Mesenchymal stem cell (in vitro differentiated cells and primary cell): ENCODE measurements around the gene CCDC38.
A peak's percentile ranks its signal among the peaks of the same experiment; 100 is the strongest.

Experiments used
- DNase-seq: peaks from one replicate; pipeline ENCODE4 v3.0.0-alpha.2; 2013
- H2AFZ ChIP-seq: one replicate; pipeline ENCODE4 v1.6.1; 2013; ENCODE audit warnings: low read depth, mild to moderate bottlenecking, control low read depth, inconsistent platforms, low read length, moderate library complexity
- H2AK5ac ChIP-seq: 2 replicates; pipeline ENCODE4 v1.6.1; 2013; ENCODE audit warnings: low read length, moderate library complexity, mild to moderate bottlenecking, inconsistent platforms; ENCODE audit not compliant: severe bottlenecking
- H2BK120ac ChIP-seq: one replicate; pipeline ENCODE4 v1.6.1; 2013; ENCODE audit warnings: low read depth, mild to moderate bottlenecking, inconsistent platforms, low read length, moderate library complexity
- H2BK12ac ChIP-seq, 2 experiments: one replicate each; pipeline ENCODE4 v1.6.1; 2013; ENCODE audit warnings: inconsistent platforms in 2 of 2, low read length in 2 of 2, mild to moderate bottlenecking in 2 of 2, moderate library complexity in 2 of 2, control low read depth in 1 of 2
- H2BK15ac ChIP-seq: one replicate; pipeline ENCODE4 v1.6.1; 2013; ENCODE audit warnings: mild to moderate bottlenecking, low read depth, inconsistent platforms; ENCODE audit not compliant: poor library complexity, severe bottlenecking
- H2BK5ac ChIP-seq: 2 replicates; pipeline ENCODE4 v1.6.1; 2013; ENCODE audit warnings: low read depth, mild to moderate bottlenecking, low read length, control low read depth, inconsistent platforms; ENCODE audit not compliant: poor library complexity, severe bottlenecking
- H3K14ac ChIP-seq, 2 experiments: one replicate each; pipeline ENCODE4 v1.6.1; 2013; ENCODE audit warnings: inconsistent platforms in 2 of 2, low read length in 2 of 2, control low read depth in 1 of 2, mild to moderate bottlenecking in 1 of 2, moderate library complexity in 1 of 2
- H3K18ac ChIP-seq, 2 experiments: one replicate each; pipeline ENCODE4 v1.6.1; 2013; ENCODE audit warnings: inconsistent platforms in 2 of 2, low read length in 2 of 2, control low read depth in 1 of 2, low read depth in 1 of 2, mild to moderate bottlenecking in 1 of 2
- H3K23ac ChIP-seq, 2 experiments: one replicate each; pipeline ENCODE4 v1.6.1; 2013; ENCODE audit warnings: inconsistent platforms in 2 of 2, low read length in 2 of 2, mild to moderate bottlenecking in 2 of 2, moderate library complexity in 2 of 2, control low read depth in 1 of 2
- H3K27ac ChIP-seq: 2 replicates; pipeline ENCODE4 v1.5.1; 2013; ENCODE audit warnings: mild to moderate bottlenecking, moderate library complexity, low read length, control low read depth, inconsistent platforms; ENCODE audit not compliant: poor library complexity, severe bottlenecking
- H3K27me3 ChIP-seq, 2 experiments: 2 replicates each; pipeline versions ENCODE4 v1.6.1 to v1.7.0; 2013; ENCODE audit warnings: low read length in 2 of 2, mild to moderate bottlenecking in 2 of 2, moderate library complexity in 2 of 2, control low read depth in 1 of 2, inconsistent platforms in 1 of 2; ENCODE audit not compliant: control insufficient read depth in 1 of 2, insufficient read depth in 1 of 2
- H3K36me3 ChIP-seq, 2 experiments: 2 replicates each; pipeline versions ENCODE4 v1.6.1 to v1.7.0; 2013; ENCODE audit warnings: low read length in 2 of 2, control low read depth in 1 of 2, inconsistent platforms in 1 of 2, low read depth in 1 of 2, mild to moderate bottlenecking in 1 of 2; ENCODE audit not compliant: insufficient read depth in 2 of 2, control insufficient read depth in 1 of 2
- H3K4ac ChIP-seq, 2 experiments: one replicate each; pipeline ENCODE4 v1.6.1; 2013; ENCODE audit warnings: inconsistent platforms in 2 of 2, low read length in 2 of 2, mild to moderate bottlenecking in 2 of 2, moderate library complexity in 2 of 2, control low read depth in 1 of 2, low read depth in 1 of 2
- H3K4me1 ChIP-seq: 2 replicates; pipeline ENCODE4 v1.6.1; 2013; ENCODE audit warnings: low read depth, low read length, control low read depth; ENCODE audit not compliant: control insufficient read depth, insufficient read depth
- H3K4me2 ChIP-seq: 2 replicates; pipeline ENCODE4 v1.6.1; 2013; ENCODE audit warnings: low read length, mild to moderate bottlenecking, inconsistent platforms; ENCODE audit not compliant: poor library complexity, severe bottlenecking
- H3K4me3 ChIP-seq, 2 experiments: 2 replicates each; pipeline versions ENCODE4 v1.5.1 to v1.7.0; 2013; ENCODE audit warnings: low read length in 2 of 2, mild to moderate bottlenecking in 2 of 2, control low read depth in 1 of 2, low read depth in 1 of 2; ENCODE audit not compliant: insufficient read depth in 1 of 2
- H3K79me1 ChIP-seq: replicated peaks from 2 replicates; pipeline ENCODE4 v1.6.1; 2013; ENCODE audit warnings: mild to moderate bottlenecking, control low read depth, low read length, inconsistent platforms; ENCODE audit not compliant: poor library complexity, severe bottlenecking
- H3K9ac ChIP-seq: 2 replicates; pipeline ENCODE4 v1.7.0; 2013; ENCODE audit warnings: mild to moderate bottlenecking, low read length, moderate library complexity
- H3K9me3 ChIP-seq: 2 replicates; pipeline ENCODE4 v1.7.0; 2013; ENCODE audit warnings: mild to moderate bottlenecking, low read length; ENCODE audit not compliant: control insufficient read depth
- H4K8ac ChIP-seq: one replicate; pipeline ENCODE4 v1.6.1; 2013; ENCODE audit warnings: inconsistent platforms, mild to moderate bottlenecking, low read length, moderate library complexity
- H4K91ac ChIP-seq: one replicate; pipeline ENCODE4 v1.6.1; 2013; ENCODE audit warnings: mild to moderate bottlenecking, low read length, inconsistent platforms
- WGBS: methylation state at CpG from one replicate; pipeline ENCODE4 v1.1.7; 2013; ENCODE audit warnings: mixed read lengths; 5-methylcytosine and 5-hydroxymethylcytosine counted together

Gene CCDC38

DNA sequence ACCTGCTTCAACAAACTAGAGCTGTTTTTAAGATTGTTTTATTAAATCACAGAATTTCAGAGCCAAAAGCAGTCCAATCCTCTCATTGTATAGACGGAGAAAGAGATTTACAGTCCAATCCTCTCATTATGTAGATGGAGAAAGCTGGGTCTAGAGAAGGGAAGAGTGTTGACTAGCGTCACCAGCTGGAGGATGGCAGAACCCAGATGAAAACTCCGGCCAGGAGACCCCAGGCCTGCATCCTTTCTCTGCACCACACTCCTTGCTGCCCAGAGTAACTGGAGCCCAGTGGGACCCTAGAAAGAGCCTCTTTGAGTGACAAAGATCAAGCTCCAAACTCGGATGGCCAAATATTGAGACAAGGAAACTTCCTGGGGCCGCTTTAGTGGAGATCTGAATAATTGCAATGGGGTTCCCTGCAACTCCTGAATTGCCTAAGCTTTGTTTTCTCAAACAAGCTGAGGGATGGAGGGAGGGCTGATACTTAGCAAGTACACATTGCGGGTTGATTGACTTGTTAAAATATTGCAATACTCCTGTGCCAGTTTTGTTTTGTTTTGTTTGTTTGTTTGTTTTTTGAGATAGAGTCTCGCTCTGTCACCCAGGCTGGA, 13.2 kb upstream of the CCDC38 start:
- Histone ChIP-seq H2AFZ (no peak overlapping the region), H2AK5ac (no peak overlapping the region), H3K14ac (no peak overlapping the region), H3K23ac (no peak overlapping the region), H3K4me3 (no peak overlapping the region), H3K18ac (peak overlapping the region in 1 of 2 experiments; percentile 20), H3K27ac (no peak overlapping the region), H3K4me2 (no peak overlapping the region), H3K9me3 (no peaks in the 10 kb centered on the region), H2BK15ac (no peak overlapping the region), H3K9ac (no peak overlapping the region), H2BK120ac (no peak overlapping the region), H2BK12ac (no peak overlapping the region), H3K79me1 (no peaks in the 10 kb centered on the region), H2BK5ac (no peak overlapping the region), H3K27me3 (peaks cover 7 to 31% of the 10 kb centered on the region in 2 experiments), H3K4ac (no peak overlapping the region), H4K8ac (no peak overlapping the region), H3K36me3 (no peaks in the 10 kb centered on the region), H4K91ac (no peak overlapping the region), H3K4me1 (no peaks in the 10 kb centered on the region)
- DNase-seq, result no peak
- WGBS, result 80% methylated on average over 6 of the region's 7 CpGs

DNA sequence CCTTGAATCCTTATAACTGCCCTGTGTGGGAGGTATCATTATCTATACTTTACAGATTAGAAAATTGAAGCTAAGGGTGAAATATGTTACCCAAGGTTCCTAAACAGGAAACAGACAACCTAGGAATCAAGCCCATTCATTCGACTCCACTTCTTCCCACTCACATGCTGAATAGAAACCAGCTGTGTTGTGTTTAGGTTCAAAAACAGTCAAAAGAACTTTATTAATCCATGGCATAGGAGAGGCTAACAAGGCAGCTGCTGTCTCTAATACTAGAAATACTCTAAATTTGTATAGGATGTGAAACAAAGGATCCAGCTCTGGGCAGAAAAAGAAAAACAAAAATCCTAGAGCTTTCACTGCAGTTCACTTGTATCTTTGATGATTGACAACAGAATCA, 10.6 kb upstream of the CCDC38 start:
- H3K27me3 ChIP-seq, result peaks cover 16 to 44% of the 10 kb centered on the region in 2 experiments
- H3K14ac ChIP-seq, result no peak overlapping the region
- no CpG with 5 or more reads among the region's 1 CpG for WGBS
- no peak overlapping the region for H3K9ac ChIP-seq
- H3K4me3 ChIP-seq, result no peak overlapping the region
- H2BK15ac ChIP-seq, result no peak overlapping the region
- H3K36me3 ChIP-seq, result no peaks in the 10 kb centered on the region
- no peak overlapping the region for H2BK120ac ChIP-seq
- H3K4me1 ChIP-seq, result no peaks in the 10 kb centered on the region
- DNase-seq, result no peak
- no peaks in the 10 kb centered on the region for H3K79me1 ChIP-seq
- H2BK12ac ChIP-seq, result no peak overlapping the region
- H3K18ac ChIP-seq, result no peak overlapping the region
- H3K4ac ChIP-seq, result no peak overlapping the region
- H2AK5ac ChIP-seq, result no peak overlapping the region
- no peak overlapping the region for H3K23ac ChIP-seq
- H3K9me3 ChIP-seq, result no peaks in the 10 kb centered on the region
- H4K8ac ChIP-seq, result no peak overlapping the region
- no peak overlapping the region for H3K4me2 ChIP-seq
- H3K27ac ChIP-seq, result no peak overlapping the region
- H2AFZ ChIP-seq, result no peak overlapping the region
- H4K91ac ChIP-seq, result no peak overlapping the region
- no peak overlapping the region for H2BK5ac ChIP-seq

DNA sequence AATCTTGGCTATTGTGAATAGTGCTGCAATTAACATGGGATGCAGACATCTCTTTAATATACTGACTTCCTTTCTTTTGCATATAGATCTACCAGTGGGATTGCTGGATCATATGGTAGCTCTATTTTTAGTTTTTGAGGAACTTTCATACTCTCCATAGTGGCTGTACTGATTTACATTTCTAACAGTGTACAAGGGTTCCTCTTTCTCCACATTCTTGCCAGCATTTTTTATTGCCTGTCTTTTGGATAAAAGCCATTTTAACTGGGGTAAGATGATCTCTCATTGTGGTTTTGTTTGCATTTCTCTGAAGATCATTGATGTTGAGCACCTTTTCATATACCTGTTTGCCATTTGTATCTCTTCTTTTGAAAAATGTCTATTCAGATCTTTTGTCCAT, 9.1 kb upstream of the CCDC38 start:
- Histone ChIP-seq H3K4ac (no peak overlapping the region), H3K23ac (no peak overlapping the region), H4K91ac (no peak overlapping the region), H3K4me2 (no peak overlapping the region), H2BK120ac (no peak overlapping the region), H3K14ac (no peak overlapping the region), H2AFZ (no peak overlapping the region), H3K9ac (no peak overlapping the region), H2BK5ac (no peak overlapping the region), H3K27me3 (peaks cover 16 to 38% of the 10 kb centered on the region in 2 experiments), H3K27ac (no peak overlapping the region), H4K8ac (no peak overlapping the region), H2BK12ac (no peak overlapping the region), H3K79me1 (no peaks in the 10 kb centered on the region), H3K9me3 (no peaks in the 10 kb centered on the region), H3K4me3 (no peak overlapping the region), H3K18ac (no peak overlapping the region), H3K36me3 (no peaks in the 10 kb centered on the region), H2AK5ac (no peak overlapping the region), H3K4me1 (no peaks in the 10 kb centered on the region), H2BK15ac (no peak overlapping the region)
- no peak for DNase-seq

DNA sequence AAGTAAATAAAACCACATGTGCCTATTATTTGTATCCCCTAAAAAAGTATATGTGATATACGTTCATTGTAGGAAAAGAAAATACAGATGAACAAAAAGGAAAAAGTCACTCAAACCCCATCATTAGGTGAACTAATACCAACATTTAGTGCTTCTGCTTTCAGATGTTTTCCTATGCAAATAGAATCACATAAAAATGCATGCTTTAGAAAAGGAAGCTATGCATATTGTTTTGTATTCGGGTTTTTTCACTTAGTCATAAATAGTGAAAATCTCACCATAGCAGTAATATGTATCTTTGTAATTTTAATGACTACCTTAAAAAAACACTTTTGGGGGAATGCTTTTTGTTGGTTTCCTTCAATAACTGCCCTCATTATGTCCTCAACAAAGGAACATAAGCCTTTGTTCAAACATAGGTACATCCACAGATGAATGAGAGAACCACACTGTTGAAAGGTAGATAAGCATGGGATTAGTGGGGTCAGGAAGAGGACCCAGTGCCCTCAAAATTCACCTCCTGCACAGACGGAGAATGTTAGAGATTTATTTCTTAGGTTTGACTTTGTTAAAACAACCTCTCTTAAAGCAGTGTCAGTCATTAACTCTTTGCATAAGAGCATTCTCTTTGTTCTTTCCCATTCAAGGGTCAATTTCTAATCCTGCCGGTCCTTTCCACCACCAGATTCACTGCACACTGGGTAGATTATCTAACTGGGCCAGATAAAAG, 7.2 kb upstream of the CCDC38 start:
- Histone ChIP-seq H3K4me1 (no peaks in the 10 kb centered on the region), H3K9me3 (no peaks in the 10 kb centered on the region), H2AFZ (no peak overlapping the region)

More for the DNA sequence above, 7.2 kb upstream of the CCDC38 start:
- no peaks in the 10 kb centered on the region for H3K36me3 ChIP-seq
- no peak overlapping the region for H2BK5ac ChIP-seq
- no peak overlapping the region for H3K4me3 ChIP-seq
- no peak overlapping the region for H3K23ac ChIP-seq
- H3K4me2 ChIP-seq, result no peak overlapping the region
- no peaks in the 10 kb centered on the region for H3K79me1 ChIP-seq
- no peak overlapping the region for H2BK120ac ChIP-seq
- no peak overlapping the region for H4K8ac ChIP-seq
- H3K27me3 ChIP-seq, result peaks cover 13 to 43% of the 10 kb centered on the region in 2 experiments
- H3K9ac ChIP-seq, result no peak overlapping the region
- H4K91ac ChIP-seq, result no peak overlapping the region
- WGBS, result no CpG with 5 or more reads among the region's 4 CpGs
- H2AK5ac ChIP-seq, result no peak overlapping the region
- H2BK15ac ChIP-seq, result no peak overlapping the region
- H3K14ac ChIP-seq, result no peak overlapping the region
- H3K18ac ChIP-seq, result no peak overlapping the region
- no peak overlapping the region for H3K27ac ChIP-seq
- H2BK12ac ChIP-seq, result no peak overlapping the region
- no peak for DNase-seq
- no peak overlapping the region for H3K4ac ChIP-seq
